Subcutaneous abdominal adipose tissue (tissue), 5 donors: ENCODE measurements around the gene SHB.

Source experiments
- H3K27ac ChIP-seq: one replicate; pipeline ENCODE4 v1.7.0; 2013; ENCODE audit warnings: low read depth, mild to moderate bottlenecking, inconsistent platforms, low read length, moderate library complexity
- H3K27me3 ChIP-seq, 5 donors: one replicate each; pipeline ENCODE4 v1.7.0; 2013; ENCODE audit warnings: low read length in 5 of 5, inconsistent platforms in 1 of 5; ENCODE audit not compliant: control insufficient read depth in 5 of 5, insufficient read depth in 4 of 5
- H3K36me3 ChIP-seq, 5 donors: one replicate each; pipeline ENCODE4 v1.7.0; 2013; ENCODE audit warnings: low read length in 5 of 5; ENCODE audit not compliant: control insufficient read depth in 5 of 5, insufficient read depth in 5 of 5
- H3K4me1 ChIP-seq, 5 donors: one replicate each; pipeline ENCODE4 v1.7.0; 2013; ENCODE audit warnings: low read length in 5 of 5, mild to moderate bottlenecking in 3 of 5, moderate library complexity in 1 of 5; ENCODE audit not compliant: control insufficient read depth in 5 of 5, insufficient read depth in 5 of 5
- H3K4me3 ChIP-seq, 5 donors: one replicate each; pipeline ENCODE4 v1.7.0; 2013; ENCODE audit warnings: low read length in 5 of 5, low read depth in 1 of 5
- H3K9ac ChIP-seq, 5 donors: one replicate each; pipeline ENCODE4 v1.7.0; 2013; ENCODE audit warnings: low read length in 5 of 5, mild to moderate bottlenecking in 4 of 5, moderate library complexity in 3 of 5
- H3K9me3 ChIP-seq, 5 donors: one replicate each; pipeline ENCODE4 v1.7.0; 2013; ENCODE audit warnings: low read length in 5 of 5; ENCODE audit not compliant: control insufficient read depth in 5 of 5
- donor health status: healthy.
- donor health status: healthy.
- donor health status: healthy.
- donor health status: healthy.
- donor health status: healthy.

Gene SHB

GRCh38 chr9:37948417-37948980 is 120.5 kb downstream of the SHB start:
- no peak overlapping the region for H3K9ac ChIP-seq
- no peak overlapping the region for H3K27ac ChIP-seq
- no peaks in the 10 kb centered on the region for H3K9me3 ChIP-seq
- no peaks in the 10 kb centered on the region for H3K27me3 ChIP-seq
- H3K4me3 ChIP-seq = no peak overlapping the region
- H3K36me3 ChIP-seq = peaks cover 0 to 68% (median 48%) of the 10 kb centered on the region in 5 donors
- peaks cover 4 to 33% (median 25%) of the 10 kb centered on the region in 5 donors for H3K4me1 ChIP-seq

GRCh38 chr9:37947977-37948376 is 121.0 kb downstream of the SHB start:
- peaks cover 10 to 33% (median 30%) of the 10 kb centered on the region in 5 donors for H3K4me1 ChIP-seq
- no peak overlapping the region for H3K27ac ChIP-seq
- H3K36me3 ChIP-seq = peaks cover 0 to 70% (median 45%) of the 10 kb centered on the region in 5 donors
- no peaks in the 10 kb centered on the region for H3K9me3 ChIP-seq
- no peak overlapping the region for H3K9ac ChIP-seq
- no peak overlapping the region for H3K4me3 ChIP-seq
- no peaks in the 10 kb centered on the region for H3K27me3 ChIP-seq

- no peak overlapping the region for H3K9ac ChIP-seq
- no peaks in the 10 kb centered on the region for H3K27me3 ChIP-seq
- H3K27ac ChIP-seq = no peak overlapping the region
- peaks cover 0 to 70% (median 42%) of the 10 kb centered on the region in 5 donors for H3K36me3 ChIP-seq
- H3K9me3 ChIP-seq = no peaks in the 10 kb centered on the region
- peaks cover 10 to 35% (median 34%) of the 10 kb centered on the region in 5 donors for H3K4me1 ChIP-seq
- no peak overlapping the region for H3K4me3 ChIP-seq
Measured at GRCh38 chr9:37947471-37947870, 121.6 kb downstream of the SHB start.

GRCh38 chr9:37946971-37947370 is 122.1 kb downstream of the SHB start:
- Histone ChIP-seq H3K4me1 (peaks cover 10 to 37% (median 34%) of the 10 kb centered on the region in 5 donors), H3K27ac (no peak overlapping the region), H3K36me3 (peaks cover 0 to 66% (median 42%) of the 10 kb centered on the region in 5 donors), H3K4me3 (no peak overlapping the region), H3K9me3 (no peaks in the 10 kb centered on the region), H3K27me3 (no peaks in the 10 kb centered on the region), H3K9ac (no peak overlapping the region)

- H3K4me1 ChIP-seq = peaks cover 8 to 30% (median 27%) of the 10 kb centered on the region in 5 donors
- no peak overlapping the region for H3K9ac ChIP-seq
- no peaks in the 10 kb centered on the region for H3K9me3 ChIP-seq
- H3K27me3 ChIP-seq = no peaks in the 10 kb centered on the region
- peaks cover 0 to 61% (median 42%) of the 10 kb centered on the region in 5 donors for H3K36me3 ChIP-seq
- H3K27ac ChIP-seq = no peak overlapping the region
- H3K4me3 ChIP-seq = no peak overlapping the region
Measured at GRCh38 chr9:37946041-37946440, 123.0 kb downstream of the SHB start.

GRCh38 chr9:37944671-37945481 is 124.2 kb downstream of the SHB start:
- peaks cover 8 to 26% (median 21%) of the 10 kb centered on the region in 5 donors for H3K4me1 ChIP-seq
- no peaks in the 10 kb centered on the region for H3K9me3 ChIP-seq
- H3K27me3 ChIP-seq = no peaks in the 10 kb centered on the region
- peaks cover 0 to 55% (median 39%) of the 10 kb centered on the region in 5 donors for H3K36me3 ChIP-seq
- H3K4me3 ChIP-seq = no peak overlapping the region
- H3K27ac ChIP-seq = no peak overlapping the region
- no peak overlapping the region for H3K9ac ChIP-seq

- no peaks in the 10 kb centered on the region for H3K9me3 ChIP-seq
- peak overlapping the region; percentile 62 for H3K27ac ChIP-seq
- no peak overlapping the region for H3K4me3 ChIP-seq
- H3K36me3 ChIP-seq = peaks cover 0 to 55% (median 39%) of the 10 kb centered on the region in 5 donors
- no peaks in the 10 kb centered on the region for H3K27me3 ChIP-seq
- peak overlapping the region in 1 of 5 donors; percentile 8 for H3K9ac ChIP-seq
- peaks cover 11 to 26% (median 22%) of the 10 kb centered on the region in 5 donors for H3K4me1 ChIP-seq
Measured at GRCh38 chr9:37944266-37944650, 124.8 kb downstream of the SHB start.

- Histone ChIP-seq H3K36me3 (peaks cover 0 to 51% (median 38%) of the 10 kb centered on the region in 5 donors), H3K27me3 (no peaks in the 10 kb centered on the region), H3K4me3 (no peak overlapping the region), H3K27ac (peak overlapping the region; percentile 62), H3K9ac (peak overlapping the region in 2 of 5 donors; percentile 7 to 8), H3K4me1 (peaks cover 14 to 30% (median 28%) of the 10 kb centered on the region in 5 donors), H3K9me3 (no peaks in the 10 kb centered on the region)
Measured at GRCh38 chr9:37943345-37944265, 125.4 kb downstream of the SHB start.

GRCh38 chr9:37942621-37943344 is 126.2 kb downstream of the SHB start:
- H3K4me1 ChIP-seq = peaks cover 14 to 38% (median 37%) of the 10 kb centered on the region in 5 donors
- no peaks in the 10 kb centered on the region for H3K9me3 ChIP-seq
- H3K4me3 ChIP-seq = no peak overlapping the region
- peak overlapping the region; percentile 62 for H3K27ac ChIP-seq
- peaks cover 0 to 43% (median 32%) of the 10 kb centered on the region in 5 donors for H3K36me3 ChIP-seq
- no peaks in the 10 kb centered on the region for H3K27me3 ChIP-seq
- H3K9ac ChIP-seq = no peak overlapping the region
